Progenitor cell of endocrine pancreas (in vitro differentiated cells): ENCODE results near the gene IZUMO4. TPM values are rescaled to one million over a fixed set of nuclear protein-coding genes. Genes with fewer than 3 reads are reported as not detected.

ENCODE experiments used
- DNase-seq: peaks from one replicate; pipeline ENCODE4 v3.0.0; 2021; ENCODE audit warnings: low spot score; ENCODE audit not compliant: unreplicated experiment
- H3K27ac Mint-ChIP-seq: 2 replicates; pipeline ENCODE4 v1.8.0; 2021; ENCODE audit warnings: mild to moderate bottlenecking, moderate library complexity, mixed read lengths
- H3K27me3 Mint-ChIP-seq: 2 replicates; pipeline ENCODE4 v1.8.0; 2021; ENCODE audit warnings: mixed read lengths
- H3K36me3 Mint-ChIP-seq: 2 replicates; pipeline ENCODE4 v1.8.0; 2022; ENCODE audit warnings: mixed read lengths; ENCODE audit not compliant: insufficient read depth
- H3K4me1 Mint-ChIP-seq: 2 replicates; pipeline ENCODE4 v1.8.0; 2021; ENCODE audit warnings: low read depth, mixed read lengths
- H3K4me3 Mint-ChIP-seq: 2 replicates; pipeline ENCODE4 v1.8.0; 2021; ENCODE audit warnings: low read depth, mild to moderate bottlenecking, moderate library complexity, mixed read lengths
- H3K9me3 Mint-ChIP-seq: 2 replicates; pipeline ENCODE4 v1.8.0; 2021; ENCODE audit warnings: low read depth, mixed read lengths
- total RNA-seq: library from RNA; stranded (reverse); gene quantifications from 2 replicates; pipeline ENCODE4 v1.2.1, GENCODE V29; 2021
- TF ChIP-seq, protein P1 (sequence below): fragments of 200-600 bp; sonication (generic); IDR thresholded peaks from one replicate; pipeline ENCODE4 v1.5.0; 2021; ENCODE audit warnings: antibody characterized with exemption, mild to moderate bottlenecking; ENCODE audit not compliant: unreplicated experiment

The IZUMO4 gene
- total RNA-seq, 1 donor from 2014 or later, result 16.5 TPM

DNA sequence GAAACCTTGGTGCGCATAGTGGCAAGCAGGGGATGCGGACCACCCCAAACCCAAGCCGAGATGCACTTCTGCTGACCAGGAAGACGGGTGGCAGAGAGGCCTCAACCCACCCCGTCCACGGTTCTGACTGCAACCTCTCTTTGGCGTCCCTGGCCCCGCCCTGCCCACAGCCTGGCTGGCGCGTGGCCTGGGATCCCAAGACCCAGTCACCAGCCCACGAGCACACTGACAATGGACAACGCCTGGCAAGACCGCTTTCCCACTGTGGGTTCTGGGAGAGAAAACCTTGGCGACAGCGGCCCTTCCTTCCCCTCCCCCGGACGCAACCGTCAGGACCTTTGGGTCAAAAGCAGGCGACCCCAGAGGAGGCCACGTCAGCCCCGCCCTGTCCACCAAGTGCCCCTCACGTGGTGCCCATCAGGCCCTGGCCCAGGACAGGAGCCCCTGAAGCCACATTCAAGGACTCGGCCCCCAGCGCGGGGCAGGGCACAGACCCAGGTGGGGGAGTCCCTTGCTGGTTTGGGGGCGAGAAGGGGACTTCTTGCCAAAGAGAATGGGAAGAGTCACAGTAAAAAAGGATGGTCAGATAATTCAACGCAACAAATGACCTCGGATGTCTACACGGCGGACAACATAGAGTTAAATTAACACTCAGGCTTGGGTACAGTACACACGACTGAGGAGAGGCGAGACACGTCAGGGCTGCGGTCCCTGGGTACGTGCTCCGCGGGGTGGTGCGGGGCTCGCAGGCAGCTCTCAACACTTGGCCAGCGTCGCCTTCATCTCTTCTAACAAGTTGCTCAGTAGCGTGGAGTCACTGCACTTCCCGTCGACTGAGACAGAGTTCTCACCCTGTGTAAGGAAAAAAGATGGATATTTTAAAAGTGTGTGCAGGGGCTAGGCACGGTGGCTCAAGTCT lies 5.0 kb downstream of the IZUMO4 start:
- Mint-ChIP-seq H3K9me3 (peaks cover 1% of the 10 kb centered on the region), H3K27ac (no peak overlapping the region), H3K36me3 (peaks cover 29% of the 10 kb centered on the region), H3K27me3 (no peaks in the 10 kb centered on the region), H3K4me3 (no peak overlapping the region), H3K4me1 (peaks cover 2% of the 10 kb centered on the region)
- DNase-seq, result no peak
- TF ChIP-seq, protein P1, sequence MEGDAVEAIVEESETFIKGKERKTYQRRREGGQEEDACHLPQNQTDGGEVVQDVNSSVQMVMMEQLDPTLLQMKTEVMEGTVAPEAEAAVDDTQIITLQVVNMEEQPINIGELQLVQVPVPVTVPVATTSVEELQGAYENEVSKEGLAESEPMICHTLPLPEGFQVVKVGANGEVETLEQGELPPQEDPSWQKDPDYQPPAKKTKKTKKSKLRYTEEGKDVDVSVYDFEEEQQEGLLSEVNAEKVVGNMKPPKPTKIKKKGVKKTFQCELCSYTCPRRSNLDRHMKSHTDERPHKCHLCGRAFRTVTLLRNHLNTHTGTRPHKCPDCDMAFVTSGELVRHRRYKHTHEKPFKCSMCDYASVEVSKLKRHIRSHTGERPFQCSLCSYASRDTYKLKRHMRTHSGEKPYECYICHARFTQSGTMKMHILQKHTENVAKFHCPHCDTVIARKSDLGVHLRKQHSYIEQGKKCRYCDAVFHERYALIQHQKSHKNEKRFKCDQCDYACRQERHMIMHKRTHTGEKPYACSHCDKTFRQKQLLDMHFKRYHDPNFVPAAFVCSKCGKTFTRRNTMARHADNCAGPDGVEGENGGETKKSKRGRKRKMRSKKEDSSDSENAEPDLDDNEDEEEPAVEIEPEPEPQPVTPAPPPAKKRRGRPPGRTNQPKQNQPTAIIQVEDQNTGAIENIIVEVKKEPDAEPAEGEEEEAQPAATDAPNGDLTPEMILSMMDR, result no peak

DNA sequence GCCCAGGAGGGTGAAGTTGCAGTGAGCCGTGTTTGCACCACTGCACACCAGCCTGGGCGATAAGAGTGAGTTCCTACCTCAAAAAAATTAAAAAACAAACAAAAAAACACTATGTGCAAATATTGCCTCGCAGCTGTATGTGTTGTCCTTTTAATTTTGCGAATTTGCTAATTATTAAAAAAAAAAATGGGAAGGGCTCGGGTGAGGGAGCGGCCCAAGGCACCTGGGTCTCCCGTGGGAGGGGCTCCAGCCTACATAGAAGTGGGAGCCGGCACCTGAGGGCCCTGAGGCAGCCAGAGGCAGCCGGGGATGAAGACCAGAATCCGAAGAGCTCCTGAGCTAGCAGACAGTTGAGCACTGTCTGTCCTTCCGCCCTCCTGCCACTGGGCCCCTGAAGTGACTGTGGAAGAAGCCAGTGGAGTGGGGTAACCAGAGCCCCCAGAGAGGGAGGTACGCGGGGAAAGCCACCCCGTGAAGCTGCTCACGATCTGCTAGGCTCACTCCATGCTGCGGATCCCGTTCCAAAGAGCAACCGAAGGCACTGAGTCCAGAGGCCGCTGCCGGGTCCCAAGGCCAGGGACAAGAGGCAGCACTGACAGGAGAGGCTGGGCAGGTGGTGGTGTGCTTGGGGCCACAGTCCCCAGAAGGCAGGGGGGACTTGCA lies 6.5 kb downstream of the IZUMO4 start:
- Mint-ChIP-seq H3K9me3 (peaks cover 2% of the 10 kb centered on the region), H3K27me3 (no peaks in the 10 kb centered on the region), H3K4me3 (no peak overlapping the region), H3K36me3 (peaks cover 42% of the 10 kb centered on the region), H3K27ac (no peak overlapping the region), H3K4me1 (no peaks in the 10 kb centered on the region)
- no peak for DNase-seq
- TF ChIP-seq, protein P1, result no peak

DNA sequence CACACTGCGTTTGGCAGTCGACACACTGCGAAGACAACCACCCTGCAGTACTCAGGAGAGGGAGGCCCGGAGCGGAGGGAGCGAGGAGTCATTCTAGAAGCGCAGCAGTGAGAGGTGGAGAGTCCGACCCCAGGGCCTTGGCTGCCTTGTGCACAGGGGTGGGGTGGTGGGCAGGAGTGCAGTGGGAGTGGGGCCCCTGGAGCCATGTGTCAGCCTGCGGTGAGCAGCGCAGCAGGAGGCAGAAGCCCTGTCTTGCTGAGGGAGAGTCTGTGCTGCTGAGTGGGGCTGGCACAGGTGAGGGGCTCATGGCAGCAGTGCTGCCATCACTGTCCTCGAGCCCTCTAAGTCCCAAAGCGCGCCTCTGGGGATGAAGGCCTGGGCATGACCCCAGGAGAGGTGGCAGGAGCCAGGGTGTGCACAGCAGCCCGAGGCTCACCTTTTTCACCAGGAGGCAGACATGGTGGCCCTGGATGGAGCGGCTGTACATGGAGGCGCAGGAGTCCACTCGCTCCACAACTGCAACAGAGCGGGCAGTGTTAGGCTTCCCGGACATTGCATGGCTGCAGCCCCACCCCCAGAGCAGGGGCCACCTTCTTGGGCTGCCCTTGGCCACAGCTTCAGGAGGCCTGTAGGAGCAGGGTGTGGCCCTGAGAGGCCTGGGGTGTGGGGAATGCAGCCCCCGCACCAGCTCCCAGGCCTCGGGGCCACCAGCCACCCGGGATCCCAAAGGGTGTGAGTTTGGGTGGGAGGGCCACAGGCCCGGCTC lies 11.7 kb downstream of the IZUMO4 start:
- H3K9me3 Mint-ChIP-seq, result peaks cover 2% of the 10 kb centered on the region
- H3K4me3 Mint-ChIP-seq, result no peak overlapping the region
- no peak for DNase-seq
- no peaks in the 10 kb centered on the region for H3K27me3 Mint-ChIP-seq
- no peaks in the 10 kb centered on the region for H3K4me1 Mint-ChIP-seq
- H3K36me3 Mint-ChIP-seq, result peaks cover 45% of the 10 kb centered on the region
- H3K27ac Mint-ChIP-seq, result no peak overlapping the region
- TF ChIP-seq, protein P1, result no peak

- no peaks in the 10 kb centered on the region for H3K4me1 Mint-ChIP-seq
- peaks cover 42% of the 10 kb centered on the region for H3K36me3 Mint-ChIP-seq
- H3K4me3 Mint-ChIP-seq, result no peak overlapping the region
- no peaks in the 10 kb centered on the region for H3K27me3 Mint-ChIP-seq
- no peak for DNase-seq
- TF ChIP-seq, protein P1, result no peak
- H3K9me3 Mint-ChIP-seq, result peaks cover 2% of the 10 kb centered on the region
- H3K27ac Mint-ChIP-seq, result no peak overlapping the region
Measured at GRCh38 chr19:2109046-2109864, 12.5 kb downstream of the IZUMO4 start.
